GM19025 (cell line): ENCODE results near the gene NGEF.
"Not testable (repeated sequence)": the region's sequence is repeated elsewhere in the genome, so short reads cannot be mapped to it uniquely, and the experiment has no call there.

Experiments
- ATAC-seq: cut with Tn5 transposase; IDR thresholded peaks from one replicate; pipeline ENCODE4 v1.9.1; 2021; ENCODE audit warnings: mild to moderate bottlenecking, low read depth, moderate library complexity; ENCODE audit not compliant: unreplicated experiment

Gene NGEF, protein sequence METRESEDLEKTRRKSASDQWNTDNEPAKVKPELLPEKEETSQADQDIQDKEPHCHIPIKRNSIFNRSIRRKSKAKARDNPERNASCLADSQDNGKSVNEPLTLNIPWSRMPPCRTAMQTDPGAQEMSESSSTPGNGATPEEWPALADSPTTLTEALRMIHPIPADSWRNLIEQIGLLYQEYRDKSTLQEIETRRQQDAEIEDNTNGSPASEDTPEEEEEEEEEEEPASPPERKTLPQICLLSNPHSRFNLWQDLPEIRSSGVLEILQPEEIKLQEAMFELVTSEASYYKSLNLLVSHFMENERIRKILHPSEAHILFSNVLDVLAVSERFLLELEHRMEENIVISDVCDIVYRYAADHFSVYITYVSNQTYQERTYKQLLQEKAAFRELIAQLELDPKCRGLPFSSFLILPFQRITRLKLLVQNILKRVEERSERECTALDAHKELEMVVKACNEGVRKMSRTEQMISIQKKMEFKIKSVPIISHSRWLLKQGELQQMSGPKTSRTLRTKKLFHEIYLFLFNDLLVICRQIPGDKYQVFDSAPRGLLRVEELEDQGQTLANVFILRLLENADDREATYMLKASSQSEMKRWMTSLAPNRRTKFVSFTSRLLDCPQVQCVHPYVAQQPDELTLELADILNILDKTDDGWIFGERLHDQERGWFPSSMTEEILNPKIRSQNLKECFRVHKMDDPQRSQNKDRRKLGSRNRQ

DNA sequence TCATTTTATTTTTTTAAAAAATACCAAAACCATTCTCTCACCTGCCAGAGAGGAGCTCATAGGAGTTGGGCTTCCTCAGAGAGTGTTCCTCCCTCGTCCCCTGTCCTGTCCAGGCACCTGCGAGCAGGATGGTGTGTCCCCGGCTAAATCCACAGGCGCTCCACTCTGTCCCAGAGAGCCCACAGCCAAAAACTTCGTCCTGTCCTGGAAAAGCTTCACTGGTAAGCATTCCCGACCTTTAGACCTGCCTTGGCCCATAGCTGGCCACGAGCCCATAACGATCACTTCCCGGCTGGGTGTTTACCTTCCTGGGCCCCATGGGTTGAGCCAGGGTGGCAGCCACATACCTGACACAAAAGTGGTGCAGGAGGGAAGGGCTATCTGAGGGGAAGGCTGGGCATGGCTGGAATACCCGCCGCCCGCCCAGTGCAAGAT, at the start of gene NGEF:
TSS of gene NGEF (minus strand) at position 230 of the 435 bp plus-strand sequence. CDS start 38,366 bp downstream, outside the sequence.
- no peak for ATAC-seq

DNA sequence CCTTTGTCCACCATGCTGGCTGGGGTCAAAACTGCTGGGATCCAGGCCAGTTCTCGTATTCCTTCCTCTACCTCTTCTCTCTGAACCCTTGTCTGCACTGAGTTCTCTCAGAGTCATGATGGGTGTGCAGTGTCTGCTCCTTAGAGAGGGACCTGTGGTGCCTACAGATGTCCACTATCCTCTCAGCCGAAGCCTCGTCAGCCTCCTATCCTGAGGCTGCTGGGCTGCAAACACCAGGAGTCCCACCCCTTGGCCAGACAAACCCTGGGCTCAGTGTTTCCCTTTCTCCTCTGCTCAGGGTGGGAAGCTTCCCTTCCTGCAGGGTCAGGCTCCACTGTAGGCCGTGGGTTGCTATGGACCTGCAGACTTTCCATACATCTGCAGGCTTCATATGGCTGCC, 49.4 kb upstream of the NGEF start:
- ATAC-seq = no peak

DNA sequence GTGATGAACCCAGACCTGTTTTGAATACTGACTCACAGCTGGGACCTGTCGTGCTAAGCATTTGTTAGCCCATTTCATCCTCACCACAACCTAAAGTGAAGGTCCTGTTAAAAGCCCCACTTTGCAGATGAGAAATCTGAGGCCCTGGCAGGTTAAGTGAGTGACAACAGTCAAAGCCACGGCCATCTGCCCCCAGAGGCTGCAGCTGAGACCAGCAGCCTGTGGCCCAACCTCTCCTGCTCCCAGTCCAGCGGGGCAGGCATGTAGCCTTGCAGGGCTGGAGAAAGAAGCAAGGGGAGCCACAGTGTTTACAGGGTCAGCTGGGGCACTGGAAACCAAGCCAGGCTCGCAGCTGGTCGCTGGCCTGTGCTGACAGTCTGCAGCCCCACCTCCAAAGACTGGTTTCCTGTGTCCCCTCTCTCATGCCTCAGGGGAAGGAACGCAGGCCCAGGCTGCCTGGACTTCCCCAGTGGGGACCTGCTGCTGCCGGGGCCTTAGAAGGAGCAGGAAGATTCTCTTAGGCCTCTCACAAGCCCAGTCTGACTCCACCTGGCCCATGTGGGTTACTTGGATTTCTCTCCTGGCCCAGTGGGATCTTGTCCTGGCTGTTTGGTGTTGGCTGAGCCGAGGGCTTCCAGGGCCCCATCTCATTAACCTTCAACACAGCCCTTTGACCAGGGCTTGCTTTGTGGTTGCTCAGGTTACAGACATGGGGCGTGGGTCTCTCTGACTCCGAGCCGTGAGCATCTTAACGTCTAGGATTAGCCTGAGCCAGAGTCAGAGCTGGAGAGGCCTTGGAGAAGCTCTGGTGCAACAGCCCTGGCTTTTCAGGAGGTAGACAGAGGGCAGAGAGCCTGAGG, 48.8 kb upstream of the NGEF start:
- peak; percentile 32 for ATAC-seq

DNA sequence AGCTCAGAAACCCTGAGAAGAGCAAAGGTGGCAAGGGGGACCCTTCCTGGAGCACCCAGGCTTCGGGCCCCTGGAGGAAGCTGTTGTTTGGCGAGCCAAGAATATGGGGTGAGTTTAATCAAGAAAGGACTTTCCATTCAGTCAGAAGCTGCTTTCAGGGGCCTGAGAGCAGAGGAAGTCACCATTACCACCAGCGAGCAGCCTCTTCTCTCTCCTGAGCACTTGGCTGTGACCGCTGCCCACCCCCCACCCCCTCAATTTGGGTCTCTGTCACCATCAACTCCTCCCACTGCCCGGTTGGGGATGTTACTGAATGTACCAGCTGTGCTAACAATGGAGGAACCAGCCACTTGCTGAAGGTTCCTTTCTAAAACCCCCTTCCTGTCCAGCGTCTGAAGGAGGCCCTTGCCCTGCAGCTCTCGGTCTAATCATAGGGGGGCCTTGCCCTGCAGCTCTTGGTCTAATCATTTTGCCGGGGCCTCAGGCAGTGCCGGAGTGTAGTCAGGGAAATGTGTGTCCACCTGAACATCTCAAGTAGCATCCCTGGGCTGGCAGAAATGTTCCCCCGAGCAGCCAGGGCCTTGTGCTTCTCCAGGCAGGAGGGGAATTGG, 48.0 kb upstream of the NGEF start:
- ATAC-seq = peak; percentile 5

DNA sequence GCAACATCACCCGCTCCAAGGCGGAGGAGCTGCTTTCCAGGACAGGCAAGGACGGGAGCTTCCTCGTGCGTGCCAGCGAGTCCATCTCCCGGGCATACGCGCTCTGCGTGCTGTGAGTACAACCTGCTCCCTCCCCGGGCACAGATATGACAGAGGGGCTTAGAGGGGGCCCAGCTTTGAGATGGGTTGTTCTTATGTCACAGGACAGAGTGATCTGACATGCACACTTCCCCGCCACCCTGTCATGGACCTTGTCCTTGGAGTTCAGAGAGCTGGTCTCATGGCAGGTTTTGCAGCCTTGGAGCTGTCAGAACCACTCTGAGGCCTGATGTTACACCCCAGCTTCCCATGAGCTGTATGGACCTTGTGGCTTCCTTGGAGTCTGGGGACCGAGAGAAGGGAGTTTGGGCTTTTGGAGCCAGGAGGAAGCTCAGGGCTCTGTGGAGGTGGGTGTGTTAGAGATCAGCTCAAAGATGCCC, 47.5 kb upstream of the NGEF start:
- ATAC-seq = no peak

DNA sequence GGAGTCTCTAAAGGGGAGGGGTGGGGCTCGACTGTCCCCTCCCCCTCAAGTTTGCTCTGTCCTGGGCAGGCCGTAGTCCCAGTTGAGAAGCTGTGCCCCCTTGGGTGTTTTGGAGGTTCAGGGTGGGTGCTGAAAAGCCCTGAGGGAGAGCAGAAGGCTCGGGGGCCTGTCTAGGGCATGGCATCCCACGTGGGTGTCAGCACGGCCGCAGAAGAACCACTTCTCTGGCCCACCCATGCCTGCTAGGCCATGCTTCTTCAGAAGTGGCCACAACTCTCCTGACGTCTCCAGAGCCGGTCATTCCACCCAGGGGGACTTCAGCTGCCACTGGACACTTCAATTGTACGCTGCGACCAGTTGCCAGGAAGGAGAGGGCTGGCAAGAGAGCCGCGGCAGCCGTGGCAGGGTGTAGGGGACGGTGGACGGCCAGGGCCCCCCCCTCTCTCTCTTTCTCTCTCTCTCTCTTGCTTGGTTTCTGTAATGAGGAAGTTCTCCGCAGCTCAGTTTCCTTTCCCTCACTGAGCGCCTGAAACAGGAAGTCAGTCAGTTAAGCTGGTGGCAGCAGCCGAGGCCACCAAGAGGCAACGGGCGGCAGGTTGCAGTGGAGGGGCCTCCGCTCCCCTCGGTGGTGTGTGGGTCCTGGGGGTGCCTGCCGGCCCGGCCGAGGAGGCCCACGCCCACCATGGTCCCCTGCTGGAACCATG, 46.9 kb upstream of the NGEF start, which contains the start of gene INPP5D:
TSS of gene INPP5D (plus strand) at position 546 of the 704 bp plus-strand sequence. CDS start at position 683, 137 bp downstream.
- ATAC-seq = peak; percentile 39

DNA sequence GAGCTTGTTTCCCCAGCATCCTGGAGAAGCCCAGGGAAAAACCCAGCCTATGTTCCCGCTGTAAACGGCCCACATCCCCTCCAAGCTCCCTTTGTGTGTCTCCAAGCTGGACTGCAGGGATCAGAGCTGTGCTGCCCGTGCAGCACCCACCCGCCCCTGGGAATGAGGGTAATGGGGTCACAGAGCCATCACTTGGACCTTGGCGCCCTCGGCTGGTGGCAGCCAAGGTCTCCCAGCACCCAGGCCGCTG, 46.4 kb upstream of the NGEF start:
- ATAC-seq = no peak

DNA sequence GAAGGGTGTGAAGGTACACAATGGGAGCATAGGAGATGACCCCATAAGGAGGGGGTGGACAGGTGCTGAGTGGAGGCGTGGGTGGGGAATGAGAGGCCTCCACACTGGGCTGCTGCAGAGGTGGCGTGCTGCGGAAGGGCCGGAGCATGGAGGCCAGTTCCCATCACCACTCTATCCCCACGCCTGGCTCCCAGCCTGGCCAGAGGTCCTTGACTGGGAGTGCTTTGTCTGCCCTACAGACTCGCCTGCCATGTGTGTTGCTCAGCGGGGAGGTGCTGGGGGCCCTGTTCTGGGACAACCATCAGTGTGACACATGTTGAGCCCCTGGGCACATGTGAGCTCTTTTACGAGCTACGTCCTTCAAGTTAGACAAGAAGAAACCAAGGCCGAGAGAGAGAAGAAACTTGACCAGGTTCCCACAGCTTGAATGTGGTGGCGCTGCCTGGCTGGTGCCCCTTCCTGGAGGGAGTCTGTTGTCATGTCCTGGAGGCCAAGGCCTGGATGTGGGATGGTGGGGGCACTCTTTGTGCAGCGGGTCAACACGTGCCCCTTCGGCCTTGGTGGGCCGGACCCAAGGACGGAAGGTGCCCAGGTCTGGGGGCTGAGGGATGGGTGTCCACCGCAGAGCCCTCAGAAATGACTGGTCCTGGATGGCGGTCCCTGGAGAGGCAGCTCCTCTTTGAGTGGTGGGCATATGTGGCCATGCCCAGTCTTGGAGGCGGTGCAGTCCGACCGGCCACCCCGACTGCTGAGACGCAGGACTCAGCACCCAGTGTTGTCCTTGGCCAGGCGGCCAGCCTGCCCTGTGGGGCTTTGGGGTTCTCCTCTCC, 45.9 kb upstream of the NGEF start:
- ATAC-seq = no peak

DNA sequence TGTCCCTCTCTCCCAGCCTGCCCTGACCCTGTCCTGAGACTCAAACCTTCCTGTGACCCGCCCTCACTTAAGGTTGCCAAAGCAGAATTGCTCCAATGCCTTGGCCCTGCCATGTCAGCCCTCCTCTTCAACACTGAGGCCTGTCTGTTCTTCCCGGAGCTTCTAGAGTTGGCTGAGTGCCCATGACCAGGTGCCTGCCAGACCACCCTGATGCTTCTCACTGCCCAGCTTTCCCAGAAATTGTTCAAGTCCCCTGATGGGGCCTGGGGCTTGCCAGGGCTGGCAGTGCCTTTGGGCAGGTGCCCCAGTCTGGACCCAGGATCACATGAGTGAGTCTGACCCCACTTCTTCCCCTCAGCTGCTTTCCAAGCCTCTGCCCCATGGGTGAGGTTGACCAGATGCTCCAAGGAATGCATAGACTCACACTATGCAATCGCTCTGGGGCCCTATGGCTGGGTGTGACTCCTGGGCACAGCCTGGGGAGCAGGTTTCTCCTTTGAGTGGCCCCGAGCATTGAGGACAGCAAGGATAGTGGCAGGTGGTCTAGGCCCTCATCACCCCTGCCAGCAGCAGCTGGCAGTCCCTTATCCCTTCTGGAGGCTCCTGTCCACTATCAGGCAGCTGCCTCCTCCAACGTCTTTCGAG, 44.0 kb upstream of the NGEF start:
- ATAC-seq = no peak

DNA sequence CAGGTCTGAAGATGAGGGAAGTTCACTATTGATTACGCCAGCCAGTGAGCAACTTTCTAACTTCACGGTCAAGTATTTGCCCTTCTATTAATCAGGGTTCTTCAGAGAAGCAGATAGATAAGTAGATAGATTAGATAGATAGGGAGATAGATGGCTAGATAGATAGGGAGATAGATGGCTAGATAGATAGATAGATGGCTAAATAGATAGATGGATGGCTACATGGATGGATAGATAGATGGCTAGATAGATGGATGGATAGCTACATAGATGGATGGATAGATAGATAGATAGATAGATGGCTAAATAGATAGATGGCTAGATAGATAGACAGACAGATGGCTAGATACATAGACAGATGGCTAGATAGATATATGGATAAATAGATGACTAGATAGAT, 42.3 kb upstream of the NGEF start:
- ATAC-seq = no peak

DNA sequence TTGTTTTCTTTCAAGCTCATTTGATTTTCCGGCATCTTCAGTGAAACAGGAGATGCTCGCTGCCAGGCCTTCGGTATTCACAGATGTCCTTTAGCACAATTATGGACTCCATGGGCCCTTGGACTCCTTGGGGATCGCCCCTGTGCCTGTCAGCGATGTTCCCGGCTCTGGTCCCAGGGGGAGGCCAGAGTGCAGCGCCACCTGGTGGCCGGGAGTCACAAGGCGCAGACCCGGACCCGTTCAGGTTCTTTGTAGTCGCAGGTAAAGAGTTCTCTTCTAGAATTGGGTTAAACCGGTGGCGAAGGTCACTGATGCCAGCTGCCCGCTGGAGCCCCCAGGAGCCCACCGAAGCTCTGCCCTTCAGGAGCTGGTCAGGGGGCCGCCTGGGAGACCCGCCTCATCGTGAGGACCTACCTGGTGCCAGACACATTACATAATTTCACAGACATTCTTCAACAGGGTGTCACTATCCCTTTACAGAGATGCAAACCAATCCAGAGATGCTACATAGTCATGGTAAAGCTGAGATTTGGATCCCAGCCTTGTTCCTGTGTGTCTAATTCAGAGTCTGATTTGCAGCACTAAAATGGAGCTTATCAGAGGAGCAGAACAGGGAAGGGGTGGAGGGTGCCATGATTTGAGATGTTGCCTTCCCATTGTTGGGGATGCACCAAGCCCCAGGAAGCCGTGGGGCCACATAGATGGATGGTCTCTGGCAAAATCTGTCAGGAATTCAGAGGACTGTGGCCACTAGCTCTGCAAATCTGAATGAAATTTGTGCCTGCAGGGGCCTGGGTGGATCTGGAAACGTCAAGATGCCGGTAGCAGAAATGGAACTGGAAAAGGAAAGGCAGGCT, 41.1 kb upstream of the NGEF start:
- ATAC-seq = no peak

DNA sequence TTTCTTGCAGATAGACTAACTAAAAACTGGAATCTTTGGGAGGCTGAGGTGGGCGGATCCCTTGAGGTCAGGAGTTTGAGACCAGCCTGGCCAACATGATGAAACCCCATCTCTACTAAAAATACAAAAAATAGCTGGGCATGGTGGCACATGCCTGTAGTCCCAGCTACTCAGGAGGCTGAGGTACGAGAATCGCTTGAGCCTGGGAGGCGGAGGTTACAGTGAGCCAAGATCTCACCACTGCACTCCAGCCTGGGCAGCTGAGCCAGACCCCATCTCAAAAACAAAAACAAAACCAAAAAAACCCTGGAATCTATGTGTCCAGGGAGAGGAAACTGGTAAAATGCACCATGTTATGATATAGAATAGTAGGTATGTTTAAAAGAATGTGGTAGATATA, 39.5 kb upstream of the NGEF start:
- ATAC-seq = not testable (repeated sequence)

DNA sequence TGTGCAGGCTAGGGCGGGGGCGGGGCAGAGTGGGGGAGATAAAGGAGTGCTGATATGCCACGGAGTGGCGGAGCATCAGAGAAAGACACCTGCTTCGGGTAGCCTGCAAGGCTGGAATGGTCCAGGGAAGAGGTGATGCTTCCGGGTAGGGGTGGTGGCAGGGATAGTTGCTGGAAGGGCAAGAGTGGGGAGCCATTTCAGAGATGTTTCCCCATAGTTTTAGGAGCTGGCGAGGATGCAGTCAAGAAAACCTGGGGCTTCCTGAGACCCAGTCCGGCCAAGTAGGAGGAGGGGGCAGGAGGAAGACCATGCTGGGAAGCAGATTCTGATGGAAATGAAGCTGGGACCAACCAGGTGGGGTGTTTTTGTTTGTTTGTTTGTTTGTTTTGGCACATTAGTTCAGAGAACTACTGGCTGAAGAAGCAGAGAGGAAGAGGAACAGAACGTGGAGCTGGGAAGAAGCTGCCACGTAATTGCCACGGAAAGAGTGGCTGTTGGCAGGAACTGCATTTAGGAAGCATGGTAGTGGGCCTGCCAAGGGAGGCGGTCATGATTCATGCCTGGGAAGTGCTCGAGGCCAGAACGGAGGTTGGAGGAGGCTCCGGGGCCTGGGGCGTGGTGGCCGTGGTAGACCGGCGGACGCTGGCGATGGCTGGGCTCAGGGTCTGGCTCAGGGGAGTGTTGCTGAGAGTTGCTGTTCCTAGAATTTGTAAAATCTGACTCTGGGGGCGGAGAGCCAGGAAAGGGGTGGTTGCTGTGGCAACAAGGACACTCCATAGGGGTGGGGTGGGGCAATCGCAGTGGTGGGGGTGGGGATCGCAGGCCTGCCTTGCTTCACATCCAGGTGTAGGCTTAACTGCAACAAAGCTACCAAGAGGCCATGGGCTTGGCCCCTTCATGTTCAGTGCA, 38.4 kb upstream of the NGEF start:
- ATAC-seq = no peak

DNA sequence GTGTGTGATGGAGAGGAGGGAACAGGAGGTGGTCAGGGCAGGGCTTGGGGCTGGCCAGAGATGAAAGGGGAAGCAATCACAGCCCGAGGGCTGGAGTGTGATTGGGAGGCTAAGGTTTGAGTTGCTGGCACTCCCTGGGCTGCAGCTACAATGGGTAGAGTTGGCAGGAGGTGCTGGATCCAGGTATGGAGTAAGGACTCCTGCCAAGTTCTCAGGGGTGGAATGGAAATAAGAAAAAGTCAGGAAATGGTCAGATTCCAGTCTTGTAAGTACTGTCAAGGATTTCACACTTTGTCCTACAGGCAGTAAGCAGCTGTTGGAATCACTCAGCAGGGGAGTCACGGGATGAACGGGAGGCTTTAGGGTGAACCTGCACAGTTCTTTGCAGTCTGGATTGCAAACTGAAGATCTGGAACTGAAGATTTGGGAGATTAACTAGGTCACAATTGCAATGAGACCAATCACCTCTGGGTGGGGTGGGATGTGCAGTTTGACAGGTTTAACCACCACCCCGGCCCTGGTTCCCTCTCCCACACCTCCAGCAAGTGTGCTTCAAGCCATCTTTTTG, 36.2 kb upstream of the NGEF start:
- ATAC-seq = no peak

DNA sequence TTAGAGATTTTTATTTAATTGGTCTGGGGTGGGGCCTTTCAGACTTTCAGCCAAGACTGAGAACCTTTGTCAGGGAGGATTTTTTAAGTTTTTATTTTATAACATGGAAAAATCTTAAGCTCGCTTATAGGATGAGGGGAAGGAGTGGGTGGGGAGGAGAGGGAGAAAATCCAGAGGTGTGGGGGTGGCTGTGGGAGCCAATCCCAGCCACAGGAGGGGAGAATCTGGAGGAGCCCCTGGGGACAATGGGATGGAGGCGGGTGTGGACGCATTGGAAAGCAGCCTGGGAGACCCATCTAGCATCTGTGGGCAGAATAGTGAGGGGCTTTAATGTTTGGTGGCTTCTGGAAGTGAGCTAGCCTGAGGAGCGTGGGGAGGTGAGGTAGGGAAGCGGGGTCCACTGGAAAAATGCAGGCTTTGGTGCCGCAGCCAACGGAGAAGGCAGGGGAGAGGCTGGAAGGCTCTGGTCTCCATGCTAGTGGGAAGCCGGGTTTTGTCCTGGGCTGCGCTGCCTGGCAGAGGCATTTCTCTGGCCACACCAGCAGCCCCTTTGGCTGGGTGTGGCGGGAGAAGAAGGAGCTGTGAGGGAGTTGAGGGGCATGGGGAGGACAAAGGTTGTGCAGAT, 35.6 kb upstream of the NGEF start:
- no peak for ATAC-seq

DNA sequence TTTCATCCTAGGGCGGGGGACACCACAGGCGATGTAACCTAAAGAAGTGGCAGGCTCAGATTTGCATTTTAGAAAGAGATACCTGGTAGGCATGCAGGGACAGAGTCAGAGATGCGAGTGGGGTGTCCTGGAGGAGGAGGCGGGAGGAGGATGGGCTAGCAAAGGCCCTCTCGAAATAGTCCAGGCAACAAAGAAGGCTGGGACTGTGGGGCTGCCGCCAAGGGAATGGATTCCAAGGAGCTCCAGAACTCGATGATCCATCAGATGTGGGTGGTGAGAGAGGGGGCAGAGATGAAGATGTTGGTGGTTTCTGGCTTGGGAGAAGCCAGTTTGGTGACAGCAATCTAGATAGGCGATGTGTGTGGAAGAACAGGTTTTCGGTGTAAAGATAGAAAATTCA, 34.6 kb upstream of the NGEF start:
- ATAC-seq = no peak
